Measurements from ENCODE around the gene ZFP36L2.
"Not testable (repeated sequence)": the region's sequence is repeated elsewhere in the genome, so short reads cannot be mapped to it uniquely, and the experiment has no call there.

ZFP36L2 gene

DNA sequence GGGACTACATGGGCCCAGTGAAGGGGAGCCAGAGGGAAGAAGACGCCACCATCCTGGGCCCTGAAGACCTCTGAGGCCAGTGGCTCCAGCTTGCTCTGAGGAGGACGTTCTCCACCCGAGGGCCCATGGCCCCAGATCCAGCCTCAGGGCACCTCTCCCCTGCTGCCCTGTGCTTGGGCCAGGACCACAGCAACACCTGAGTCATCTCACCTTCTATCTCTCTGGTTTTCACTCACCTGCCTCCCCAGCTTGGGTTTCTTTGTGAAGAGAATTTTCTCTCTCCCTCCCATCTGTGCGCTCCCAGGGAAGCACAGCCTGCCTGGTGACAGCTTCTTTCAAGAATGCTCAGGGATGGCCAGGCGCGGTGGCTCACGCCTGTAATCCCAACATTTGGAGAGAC lies 19.8 kb downstream of the ZFP36L2 start:
- DNase-seq, result no peak

DNA sequence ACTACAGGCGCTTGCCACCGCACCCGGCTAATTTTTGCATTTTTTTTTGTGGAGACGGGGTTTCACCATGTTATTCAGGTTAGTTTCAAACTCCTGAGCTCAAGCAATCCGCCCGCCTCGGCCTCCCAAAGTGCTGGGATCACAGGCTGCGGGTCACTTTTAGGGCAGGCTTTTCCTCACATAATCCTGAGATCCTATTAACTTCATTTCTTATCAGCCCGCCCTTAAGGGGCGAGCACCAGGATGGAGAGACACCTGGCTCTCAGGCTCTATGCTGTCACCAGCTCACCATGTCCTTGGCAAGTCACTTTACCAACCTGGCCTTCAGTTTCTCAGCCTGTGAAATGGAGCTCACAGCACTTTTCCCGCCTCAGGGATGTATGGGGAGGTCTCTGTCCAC lies 23.0 kb downstream of the ZFP36L2 start:
- no peak for DNase-seq

DNA sequence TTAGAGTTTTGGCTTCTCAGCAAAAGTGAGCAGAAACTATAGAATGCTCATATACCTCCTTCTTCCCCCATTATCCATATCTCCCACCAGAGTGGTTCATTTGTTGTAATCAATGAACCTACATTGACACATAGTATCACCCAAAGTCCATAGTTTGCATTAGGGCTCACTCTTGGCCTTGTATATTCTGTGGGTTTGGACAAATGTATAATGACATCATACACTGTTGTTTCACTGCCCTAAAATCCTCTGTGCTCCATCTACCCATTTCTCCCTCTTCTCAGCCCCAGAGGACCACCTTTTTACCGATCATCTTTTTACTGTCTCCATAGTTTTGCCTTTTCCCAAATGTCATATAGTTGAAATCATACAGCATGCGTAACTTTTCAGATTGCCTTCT lies 24.1 kb downstream of the ZFP36L2 start:
- DNase-seq, result no peak

DNA sequence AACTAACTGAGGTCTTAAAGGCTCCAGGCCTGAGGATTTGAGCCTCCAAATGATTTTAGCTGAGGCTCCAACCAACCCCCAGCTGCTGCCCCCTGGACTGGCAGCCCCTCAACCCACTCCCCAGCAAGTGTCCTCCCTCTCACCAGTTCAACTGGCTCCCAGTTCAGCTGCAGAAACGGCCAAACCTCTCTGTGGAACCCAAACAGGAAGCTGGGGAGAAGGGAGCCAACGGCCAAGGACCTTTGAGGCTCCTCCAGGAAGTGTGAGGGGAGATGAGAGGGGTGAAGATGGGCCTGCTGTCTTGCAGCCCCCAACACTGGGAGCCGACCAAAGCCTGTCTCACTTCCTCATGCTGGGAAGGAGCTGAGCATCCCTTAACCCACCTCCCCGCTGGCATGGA lies 24.9 kb downstream of the ZFP36L2 start:
- DNase-seq, result no peak

DNA sequence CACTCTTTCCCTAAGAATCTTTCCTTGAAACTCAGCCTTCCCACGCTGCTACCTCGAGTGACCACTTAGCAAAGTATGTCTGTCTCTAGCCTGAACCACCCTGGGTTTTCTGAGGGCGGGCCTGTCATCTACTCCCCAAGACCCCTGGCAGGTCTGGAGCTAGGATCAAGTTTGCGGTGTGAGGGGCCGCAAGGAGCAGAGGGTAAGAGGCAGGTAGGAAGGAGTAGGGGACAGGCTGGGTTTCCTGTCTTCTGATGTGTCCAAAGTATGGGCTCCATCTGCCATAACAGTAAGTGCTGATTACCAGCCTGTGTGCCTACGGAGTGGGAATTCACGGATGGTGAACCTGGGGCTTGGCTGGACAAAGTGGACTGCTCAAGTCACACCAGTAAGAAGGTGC lies 25.4 kb downstream of the ZFP36L2 start:
- no peak for DNase-seq

DNA sequence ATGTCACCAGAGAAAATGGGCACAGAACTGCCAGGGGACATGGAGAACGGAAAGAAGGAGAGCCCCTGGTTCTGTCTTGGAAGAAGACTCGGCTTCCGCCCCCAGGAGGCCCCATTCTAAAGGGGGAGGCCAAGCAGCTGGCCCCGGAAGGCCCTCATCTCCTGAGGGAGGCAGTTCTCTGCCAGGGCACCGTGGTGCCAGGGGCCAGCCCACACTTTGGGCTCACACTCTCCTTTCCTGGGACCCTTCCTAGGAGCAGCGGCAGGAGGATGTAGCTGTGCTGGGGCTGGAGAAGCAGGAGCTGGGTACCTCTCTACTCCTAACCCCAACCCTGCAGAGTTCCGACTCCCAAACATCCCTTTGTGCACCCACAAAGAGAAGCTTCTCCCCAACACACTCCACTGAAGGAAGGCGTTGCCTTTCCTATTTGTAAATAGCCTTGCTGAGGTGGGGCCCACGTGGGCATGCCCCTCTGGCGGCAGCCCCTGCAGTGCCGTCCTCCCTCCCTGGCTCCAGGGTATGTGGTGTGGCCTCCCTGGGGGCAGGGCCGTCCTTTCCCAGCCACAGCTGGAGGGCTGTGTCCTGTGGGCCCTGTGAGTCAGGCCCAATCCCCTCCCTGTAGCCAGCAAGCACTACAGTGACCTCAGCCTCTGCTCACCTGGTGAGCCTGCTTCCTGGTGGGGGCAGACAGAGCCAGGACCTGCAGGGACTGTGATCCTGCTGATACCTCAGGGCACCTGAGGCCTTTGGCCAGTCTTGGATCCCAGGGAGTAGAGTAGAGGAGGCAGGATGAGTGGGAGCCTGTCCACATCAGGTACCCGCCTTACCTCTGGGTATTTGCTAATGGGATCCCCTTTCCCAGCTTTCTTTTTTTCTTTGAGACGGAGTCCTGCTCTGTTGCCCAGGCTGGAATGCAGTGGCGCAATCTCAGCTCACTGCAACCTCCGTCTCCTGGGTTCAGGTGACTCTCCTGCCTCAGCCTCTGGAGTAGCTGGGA lies 26.6 kb downstream of the ZFP36L2 start:
- DNase-seq, result no peak

DNA sequence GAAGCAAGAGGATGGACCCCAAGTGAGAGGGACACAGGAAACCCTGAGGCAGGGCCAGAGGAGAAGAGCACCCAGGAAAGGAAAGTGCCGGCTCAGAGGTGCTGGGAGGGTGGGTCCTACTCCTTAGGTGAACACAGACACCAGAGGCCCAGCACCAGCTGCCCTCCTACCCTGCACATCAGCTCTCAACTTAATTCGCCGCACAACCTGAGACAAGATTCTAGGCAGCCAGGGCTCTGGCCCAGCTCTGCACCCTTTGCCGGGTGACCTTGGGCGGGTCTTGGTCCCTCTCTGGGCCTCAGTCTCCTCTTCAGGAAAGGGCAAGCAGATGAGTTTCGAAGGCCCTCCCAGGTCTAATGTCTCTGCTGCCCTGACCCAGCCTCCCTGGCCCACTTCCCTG lies 28.1 kb downstream of the ZFP36L2 start:
- no peak for DNase-seq

DNA sequence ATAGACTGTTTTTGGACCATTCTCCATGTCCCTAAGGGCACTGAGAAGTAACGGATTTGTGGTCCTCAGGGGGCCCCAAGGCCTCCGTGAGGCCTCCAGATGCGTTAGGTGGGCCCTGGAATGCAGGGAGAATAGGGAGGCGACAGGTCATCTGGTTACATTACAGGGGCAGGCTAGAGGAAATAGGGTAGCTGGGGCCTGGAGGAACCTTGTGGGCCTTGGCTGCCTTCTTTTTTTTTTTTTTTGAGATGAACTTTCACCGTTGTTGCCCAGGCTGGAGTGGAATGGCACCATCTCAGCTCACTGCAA lies 28.9 kb downstream of the ZFP36L2 start:
- no peak for DNase-seq

DNA sequence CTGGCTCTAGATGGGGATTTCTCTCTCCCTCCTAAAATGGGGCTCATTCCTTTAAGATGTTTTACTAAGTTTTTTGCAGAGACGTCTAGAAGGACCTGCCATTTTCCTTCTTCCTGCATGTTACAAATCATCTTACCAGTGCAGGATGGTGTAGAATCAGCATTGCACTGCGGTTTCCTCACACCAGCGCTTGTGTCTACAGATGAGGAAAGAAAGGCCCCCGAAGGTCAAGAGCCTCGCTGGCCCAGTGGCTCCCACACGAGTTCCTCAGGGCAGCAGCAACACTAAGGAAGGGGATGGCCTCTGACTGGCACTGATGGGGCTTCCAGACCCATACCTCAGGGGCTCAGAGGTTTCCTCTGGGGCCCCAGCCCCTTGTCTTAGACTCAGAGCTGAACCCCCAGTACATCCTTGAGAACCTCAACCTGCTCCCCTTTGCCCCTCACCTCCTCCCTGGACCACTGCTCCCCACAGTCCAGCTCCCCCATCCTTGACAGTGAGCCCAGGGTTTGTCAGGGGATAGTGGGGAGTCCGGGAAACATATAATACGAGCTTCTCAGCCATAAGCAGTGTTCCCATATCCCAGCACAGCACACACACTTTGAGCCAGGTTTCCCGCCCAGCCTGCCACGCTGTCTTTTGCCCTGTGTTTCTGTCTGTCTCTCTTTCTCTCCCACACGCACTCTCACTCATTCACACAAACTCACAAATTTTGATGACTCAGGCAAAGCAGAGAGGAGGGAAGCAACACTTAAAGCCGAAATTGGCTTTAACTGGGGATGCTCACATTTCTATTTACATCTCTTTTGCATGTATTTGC lies 29.4 kb downstream of the ZFP36L2 start:
- no peak for DNase-seq

DNA sequence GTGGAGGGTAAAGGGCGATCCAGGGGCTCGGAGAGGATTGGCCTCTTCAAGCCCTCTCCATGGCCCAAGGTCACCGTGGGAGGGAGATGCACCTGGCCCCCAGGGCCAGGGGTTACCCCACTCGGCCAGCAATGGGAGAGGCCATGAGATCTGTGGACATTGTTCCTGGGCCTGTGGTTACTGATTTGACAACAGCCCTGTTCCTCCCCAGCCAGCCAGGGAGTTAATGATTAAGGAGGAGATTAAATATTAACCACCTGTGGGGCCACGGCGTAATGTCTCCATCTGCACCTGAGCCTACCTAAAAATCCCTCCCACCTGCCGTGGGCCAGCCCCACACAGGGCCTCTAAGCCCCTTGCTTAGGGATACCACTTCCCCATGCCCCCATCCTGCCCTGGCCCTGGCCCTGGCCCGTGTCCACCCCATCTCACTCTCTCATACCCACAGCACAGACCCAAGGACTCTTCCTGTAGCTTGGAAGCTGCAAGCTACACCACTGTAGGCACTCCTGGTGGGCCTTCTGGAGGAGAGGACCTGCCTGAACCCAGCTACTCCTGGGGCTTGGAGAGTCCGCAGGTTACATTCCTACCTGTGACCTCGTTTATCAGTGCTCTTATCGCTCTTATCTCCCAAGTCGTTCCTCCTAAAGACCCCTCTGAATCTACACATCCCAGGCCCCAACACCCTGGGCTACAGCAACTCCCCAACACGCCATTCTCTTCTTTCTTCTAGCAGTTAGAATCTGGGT lies 32.1 kb downstream of the ZFP36L2 start:
- DNase-seq, result no peak

DNA sequence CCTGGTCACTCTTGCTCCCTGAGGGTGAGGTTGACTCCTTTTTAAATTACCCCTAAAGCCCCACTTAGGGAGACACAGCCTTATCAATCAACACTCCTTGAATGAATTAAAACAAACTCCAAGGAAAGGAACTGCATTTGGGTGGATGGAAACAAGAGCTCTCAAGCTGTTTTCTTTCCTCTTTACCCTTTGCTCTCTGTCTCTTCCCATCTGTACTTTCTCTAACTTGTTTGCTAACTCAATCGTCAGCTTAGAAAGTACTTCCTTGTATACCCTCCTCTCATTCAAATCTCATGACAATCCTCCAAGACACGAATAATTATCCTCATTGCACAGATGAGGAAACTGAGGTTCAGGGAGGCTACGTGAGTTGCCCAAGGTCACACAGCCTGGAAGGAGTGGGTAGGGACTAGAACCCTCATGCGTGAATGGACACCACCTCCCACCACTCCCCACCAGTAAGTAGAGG lies 32.7 kb downstream of the ZFP36L2 start:
- DNase-seq, result no peak

DNA sequence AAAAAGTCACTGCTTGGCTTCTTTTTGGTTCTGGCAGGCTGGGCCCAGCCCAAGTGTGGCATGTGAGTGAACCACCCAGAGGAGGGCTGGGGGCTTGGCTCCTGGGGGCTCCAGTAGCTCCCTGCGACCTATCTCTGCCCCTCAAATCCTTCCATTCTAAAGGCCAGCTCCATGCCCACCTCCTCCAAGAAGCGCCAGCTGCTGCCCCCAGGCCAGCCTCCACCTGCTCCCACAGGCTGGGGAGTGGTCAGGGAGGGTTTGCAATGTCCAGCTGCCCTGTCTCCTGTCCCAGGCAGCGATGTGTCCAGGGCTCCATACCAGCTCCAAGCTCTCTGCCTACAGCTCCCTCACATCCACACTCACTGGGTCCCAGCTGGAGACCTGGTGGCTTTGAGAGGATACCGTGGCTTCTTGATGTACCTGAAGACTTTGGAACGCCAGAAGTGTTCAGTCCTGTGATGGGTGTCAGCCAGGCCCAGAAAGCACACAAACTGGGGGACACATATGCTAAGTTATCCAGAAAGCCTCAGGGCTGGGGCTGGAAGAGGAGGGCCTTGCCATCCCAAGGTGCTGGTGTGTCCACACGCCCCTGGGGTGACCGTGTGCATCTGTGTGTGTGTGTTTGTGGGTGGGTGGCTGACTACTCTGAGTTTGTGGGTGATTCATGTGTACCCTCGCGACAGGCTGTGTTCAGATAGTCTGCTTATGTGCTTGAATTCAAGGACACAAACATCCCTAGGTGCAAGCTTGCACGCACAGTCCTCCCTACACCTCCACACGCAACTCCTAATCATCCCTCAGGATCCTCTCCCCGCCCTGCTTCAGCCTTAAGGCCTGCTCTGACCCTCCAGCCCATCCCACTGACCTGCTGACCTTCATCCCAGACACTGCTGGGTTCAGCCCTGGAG lies 33.4 kb downstream of the ZFP36L2 start:
- no peak for DNase-seq

DNA sequence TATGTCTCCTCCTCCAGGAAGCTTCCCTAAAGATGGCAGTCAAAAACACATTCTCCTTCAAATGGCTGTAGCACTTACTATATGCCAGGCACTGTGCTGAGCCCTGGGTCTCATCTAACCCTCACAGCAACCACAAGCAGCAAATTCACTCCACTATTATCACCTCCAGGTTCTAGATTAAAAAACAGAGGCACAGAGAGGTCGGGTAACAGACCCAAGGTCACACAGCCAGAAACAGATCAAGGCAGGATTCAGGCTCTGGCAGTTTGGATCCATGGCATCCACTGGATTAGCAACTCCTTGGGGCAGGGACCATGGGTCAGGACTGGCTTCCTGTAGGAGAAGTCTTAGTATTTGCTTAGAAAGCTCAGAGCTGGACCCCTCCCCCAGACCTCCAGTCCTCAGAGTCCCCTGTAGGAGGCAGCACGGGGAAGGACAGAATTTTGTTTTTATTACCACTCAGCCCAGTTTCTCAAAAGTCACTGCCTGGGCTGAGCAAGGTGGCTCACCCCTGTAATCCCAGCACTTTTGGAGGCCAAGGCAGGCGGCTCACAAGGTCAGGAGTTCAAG lies 34.4 kb downstream of the ZFP36L2 start:
- DNase-seq, result no peak

DNA sequence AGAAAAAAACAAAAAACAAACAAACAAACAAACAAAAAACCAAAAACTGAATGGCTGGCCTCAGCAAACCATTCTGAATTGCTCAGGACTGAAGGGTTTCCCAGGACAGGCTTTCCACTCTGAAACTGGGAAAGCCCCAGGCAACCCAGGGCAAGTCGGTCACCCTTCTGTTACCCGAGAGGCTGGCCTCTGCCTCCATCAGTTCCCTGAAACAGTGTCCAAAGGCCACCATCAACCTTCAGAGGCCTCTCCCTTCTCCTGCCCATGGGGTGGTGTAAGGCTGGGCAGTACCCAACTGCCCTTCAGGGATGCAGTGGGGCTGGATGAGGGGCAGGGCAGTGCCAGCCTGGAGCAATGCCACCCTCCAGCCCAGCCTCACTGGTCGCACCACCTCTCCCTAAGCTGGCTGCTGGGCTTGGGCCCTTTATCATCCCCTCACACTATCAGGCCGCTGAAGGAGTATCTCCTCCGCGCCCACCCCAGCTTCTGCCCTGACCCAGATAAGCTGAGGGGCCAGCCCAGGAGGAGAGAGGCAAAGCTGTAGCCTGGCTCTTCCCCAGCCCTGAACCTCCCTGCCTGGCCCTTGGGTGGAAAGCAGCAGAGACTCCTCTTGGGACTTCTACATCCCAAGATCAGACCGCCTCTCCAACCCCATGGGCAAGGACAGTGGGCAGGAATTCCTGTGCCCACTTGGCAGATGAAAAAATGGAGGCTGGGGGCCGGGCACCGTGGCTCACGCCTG lies 35.9 kb downstream of the ZFP36L2 start:
- no peak for DNase-seq

DNA sequence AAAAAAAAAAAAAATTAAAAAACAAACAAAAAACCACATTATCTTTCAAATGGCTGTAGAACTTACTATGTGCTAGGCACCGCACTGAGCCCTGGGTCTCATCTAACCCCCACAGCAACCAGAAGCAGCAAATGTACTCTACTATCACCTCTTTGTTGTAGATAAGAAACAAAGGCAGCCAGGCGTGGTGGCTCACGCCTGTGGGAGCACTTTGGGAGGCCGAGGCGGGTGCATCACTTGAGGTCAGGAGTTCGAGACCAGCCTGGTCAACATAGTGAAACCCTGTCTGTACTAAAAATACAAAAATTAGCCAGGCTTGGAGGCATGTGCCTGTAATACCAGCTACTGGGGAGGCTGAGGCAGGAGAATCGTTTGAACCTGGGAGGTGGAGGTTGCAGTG lies 36.5 kb downstream of the ZFP36L2 start:
- not testable (repeated sequence) for DNase-seq

DNA sequence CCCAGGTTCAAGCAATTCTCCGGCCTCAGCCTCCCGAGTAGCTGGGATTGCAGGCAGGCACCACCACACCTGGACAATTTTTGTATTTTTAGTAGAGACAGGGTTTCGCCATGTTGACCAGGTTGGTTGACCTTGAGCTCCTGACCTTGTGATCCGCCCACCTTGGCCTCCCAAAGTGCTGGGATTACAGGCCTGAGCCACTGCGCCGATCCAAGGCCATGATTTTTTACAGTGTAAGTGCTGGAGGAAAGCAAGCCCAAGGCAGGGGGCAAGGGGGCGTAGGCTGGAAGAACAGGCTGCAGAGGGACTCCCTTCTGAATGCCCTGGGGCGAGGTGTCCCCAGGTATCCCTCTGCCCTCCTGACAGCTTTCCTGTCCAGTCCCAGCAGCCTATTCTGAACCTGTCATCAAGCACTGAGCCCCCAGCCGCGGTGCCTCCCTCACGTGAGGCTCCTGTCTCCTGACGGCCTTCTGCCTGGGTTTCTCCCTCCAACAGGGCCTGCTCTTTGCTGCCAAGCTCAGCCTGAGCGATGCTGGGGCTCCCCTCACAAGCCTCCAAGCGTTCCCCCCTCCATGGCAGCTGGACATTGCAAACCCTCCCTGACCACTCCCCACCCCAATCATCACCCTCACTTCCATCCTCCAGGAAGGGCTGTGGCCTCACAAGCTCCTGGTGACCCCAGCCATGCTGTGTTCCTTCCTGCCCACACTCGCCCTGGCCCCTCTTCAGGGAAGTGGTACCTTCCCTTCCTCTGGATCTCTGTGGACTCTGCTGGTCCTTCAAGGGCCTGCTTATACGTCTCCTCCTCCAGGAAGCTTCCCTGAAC lies 37.6 kb downstream of the ZFP36L2 start:
- no peak for DNase-seq

DNA sequence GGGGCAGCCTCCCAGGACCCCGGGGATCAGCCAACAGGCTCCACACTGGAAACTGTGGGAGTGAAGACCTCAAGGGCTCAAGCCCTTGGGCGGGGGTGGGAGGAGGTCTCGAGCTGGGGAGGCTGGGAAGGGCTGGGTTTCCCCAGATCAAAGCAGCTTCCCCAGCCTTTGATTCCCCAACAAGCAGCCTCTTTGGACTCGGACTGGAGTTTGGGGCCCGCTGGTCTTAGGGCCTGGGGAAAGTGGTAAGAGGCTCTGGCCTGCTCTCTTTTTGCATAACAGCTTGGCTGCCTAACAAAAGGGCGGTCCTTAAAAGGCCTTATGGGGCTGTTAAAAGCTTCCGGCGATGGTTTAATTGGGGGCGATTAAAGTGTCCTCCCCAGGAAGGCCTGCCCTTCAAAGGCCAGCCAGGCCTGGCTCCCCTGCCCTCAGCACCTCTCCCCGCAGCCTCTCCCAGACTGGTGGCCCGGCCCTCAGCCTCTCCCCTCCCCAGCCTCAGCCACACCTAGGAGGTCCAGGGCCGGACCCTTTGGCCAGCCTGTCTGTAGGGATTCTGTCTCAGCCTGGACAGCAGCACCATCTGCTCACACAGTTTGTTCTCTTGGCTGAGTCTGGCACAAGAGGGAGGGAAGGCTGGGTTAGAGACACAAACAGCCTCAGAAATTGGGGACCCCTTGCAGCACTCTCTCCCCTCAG lies 39.6 kb downstream of the ZFP36L2 start:
- no peak for DNase-seq

DNA sequence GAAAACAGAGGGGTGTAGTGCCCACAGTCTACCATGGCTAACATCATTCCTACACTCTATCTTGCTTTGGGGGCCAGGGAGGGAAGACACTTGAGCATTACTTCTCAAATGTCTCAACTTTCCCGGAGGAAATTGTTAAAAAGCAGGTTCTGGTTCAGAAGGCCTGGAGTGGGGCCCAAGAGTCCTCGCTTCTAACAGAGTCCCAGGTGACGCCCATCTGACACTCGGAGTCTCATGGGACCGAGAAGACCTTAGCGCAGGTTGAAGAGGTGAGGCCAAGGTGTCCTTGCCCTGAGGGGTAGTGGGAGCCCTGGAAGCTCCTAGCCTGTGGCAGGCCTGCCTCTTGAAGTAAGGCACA lies 40.1 kb downstream of the ZFP36L2 start:
- DNase-seq, result no peak

DNA sequence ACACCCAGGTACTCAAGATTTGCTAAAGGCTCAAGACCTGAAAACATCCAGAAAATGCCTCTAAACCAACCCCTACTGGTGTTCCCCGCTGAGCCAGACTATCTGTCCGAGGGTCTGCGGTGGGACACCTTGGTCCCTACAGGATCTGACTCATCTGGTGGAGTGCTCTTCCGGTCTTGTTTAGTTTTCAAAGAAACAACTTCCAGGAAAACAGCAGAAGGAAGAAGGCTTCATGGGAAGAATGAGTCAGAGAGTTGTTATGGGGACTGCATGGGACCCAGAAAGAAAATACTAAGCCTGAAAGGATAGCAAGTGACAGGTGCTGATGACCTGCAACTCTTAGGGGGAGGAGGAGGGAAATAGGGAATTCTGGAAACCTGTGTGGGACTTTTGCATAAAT lies 41.3 kb downstream of the ZFP36L2 start:
- DNase-seq, result no peak
